LNCaP clone FGC (cell line): ENCODE results near the gene TMEM165.

ENCODE experiments used
- DNase-seq: peaks from one replicate; pipeline ENCODE4 v3.0.0-alpha.2; 2011; ENCODE audit warnings: low read depth
- H3K4me3 ChIP-seq: 2 replicates; pipeline ENCODE4 v1.5.1; 2011; ENCODE audit warnings: mild to moderate bottlenecking, low read depth, low read length, control low read depth
- TF ChIP-seq, protein P1 (sequence below): IDR thresholded peaks from 2 replicates; pipeline ENCODE4 v1.5.1; 2012; ENCODE audit warnings: mild to moderate bottlenecking; ENCODE audit not compliant: control insufficient read depth, insufficient read depth; ENCODE audit errors: extremely low read depth

Gene TMEM165

DNA sequence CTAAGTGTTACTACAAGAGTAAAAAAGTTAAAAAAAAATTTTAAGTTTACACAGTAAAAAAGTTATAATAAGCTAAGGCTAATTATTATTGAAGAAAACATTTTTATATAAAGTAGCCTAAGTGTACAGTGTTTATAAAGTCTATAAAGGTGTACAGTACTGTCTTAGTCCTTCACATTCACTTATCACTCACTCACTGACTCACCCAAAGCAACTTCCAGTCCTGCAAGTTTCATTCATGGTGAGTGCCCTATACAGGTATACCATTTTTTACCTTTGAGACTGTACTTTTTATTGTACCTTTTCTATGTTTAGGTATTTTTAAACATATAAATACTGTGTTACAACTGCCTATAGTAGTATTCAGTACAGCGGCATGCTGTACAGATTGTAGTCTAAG is 74.2 kb downstream of the TMEM165 start:
- H3K4me3 ChIP-seq: no peak overlapping the region
- TF ChIP-seq, protein P1, sequence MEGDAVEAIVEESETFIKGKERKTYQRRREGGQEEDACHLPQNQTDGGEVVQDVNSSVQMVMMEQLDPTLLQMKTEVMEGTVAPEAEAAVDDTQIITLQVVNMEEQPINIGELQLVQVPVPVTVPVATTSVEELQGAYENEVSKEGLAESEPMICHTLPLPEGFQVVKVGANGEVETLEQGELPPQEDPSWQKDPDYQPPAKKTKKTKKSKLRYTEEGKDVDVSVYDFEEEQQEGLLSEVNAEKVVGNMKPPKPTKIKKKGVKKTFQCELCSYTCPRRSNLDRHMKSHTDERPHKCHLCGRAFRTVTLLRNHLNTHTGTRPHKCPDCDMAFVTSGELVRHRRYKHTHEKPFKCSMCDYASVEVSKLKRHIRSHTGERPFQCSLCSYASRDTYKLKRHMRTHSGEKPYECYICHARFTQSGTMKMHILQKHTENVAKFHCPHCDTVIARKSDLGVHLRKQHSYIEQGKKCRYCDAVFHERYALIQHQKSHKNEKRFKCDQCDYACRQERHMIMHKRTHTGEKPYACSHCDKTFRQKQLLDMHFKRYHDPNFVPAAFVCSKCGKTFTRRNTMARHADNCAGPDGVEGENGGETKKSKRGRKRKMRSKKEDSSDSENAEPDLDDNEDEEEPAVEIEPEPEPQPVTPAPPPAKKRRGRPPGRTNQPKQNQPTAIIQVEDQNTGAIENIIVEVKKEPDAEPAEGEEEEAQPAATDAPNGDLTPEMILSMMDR: no peak
- DNase-seq: no peak
